UCSD-AML1 (cell line): Measurements from ENCODE around the gene EIF4E1B.

Experiments
- DNase-seq: peaks from one replicate; lab custom pipeline; 2025; ENCODE audit not compliant: unreplicated experiment; lab: John Stamatoyannopoulos, UW

EIF4E1B gene

DNA sequence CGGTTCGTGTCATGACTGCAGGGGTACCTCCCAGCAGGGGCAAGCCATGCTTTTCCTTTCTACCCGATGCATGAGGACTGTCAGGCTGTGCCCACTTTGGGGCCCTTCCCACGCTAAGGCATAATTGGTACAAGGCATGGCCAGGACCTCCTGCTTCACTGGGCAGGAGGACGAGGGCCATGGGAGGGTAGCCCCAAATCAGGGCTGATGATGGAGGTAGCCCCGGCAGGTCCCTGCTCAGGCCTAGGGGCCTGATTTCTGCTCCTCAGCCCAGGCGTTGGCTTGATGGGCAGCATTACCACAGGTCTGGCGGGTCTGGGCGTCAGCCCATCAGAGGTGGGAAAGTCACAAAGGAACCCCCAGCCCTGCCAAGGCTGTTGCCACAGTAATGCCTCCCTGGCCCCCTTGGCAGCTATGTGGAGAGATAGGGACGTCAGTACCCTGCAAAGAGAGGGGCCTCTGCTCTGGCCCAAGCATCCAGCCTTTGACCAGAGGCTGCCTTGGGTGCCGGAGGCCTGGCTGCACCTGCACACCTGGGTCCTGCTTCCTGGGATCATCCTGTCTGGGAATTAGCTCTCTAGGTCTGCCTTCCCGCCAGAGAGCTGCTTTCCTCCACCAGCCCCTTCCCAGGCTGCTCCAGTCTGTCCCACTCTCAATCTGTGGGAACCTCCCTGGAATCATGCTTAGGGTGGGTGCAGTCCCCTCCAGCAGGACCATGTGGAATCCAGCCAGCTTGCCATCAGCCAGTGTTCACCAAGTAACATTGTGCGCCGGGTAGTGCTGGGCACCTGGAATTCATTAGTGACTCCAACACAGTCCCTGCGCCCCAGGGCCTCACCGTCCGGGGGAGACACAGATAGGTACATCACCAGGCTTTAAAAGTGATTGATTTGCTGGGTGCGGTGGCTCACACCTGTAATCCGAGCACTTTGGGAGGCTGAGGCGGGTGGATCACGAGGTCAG, 32.2 kb downstream of the EIF4E1B start:
- DNase-seq = no peak

DNA sequence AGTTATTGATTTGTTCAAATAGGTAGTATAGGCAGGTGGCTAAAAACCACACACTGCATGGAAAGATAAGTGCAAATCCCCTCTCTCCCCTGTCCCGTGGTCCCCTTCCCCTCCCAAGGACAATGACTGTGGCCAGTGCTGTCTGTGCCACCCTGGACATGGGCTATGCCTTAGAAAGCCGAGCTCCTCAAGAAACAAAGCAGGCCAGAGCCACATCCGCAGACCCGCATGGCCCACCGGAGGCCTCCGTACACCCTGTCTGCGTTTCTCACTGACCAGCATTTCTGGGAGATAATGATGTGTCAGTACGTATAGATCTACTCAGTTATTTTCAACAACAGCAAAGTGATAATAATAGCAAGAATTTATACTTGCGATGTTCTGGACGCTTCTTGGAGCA, 33.1 kb downstream of the EIF4E1B start:
- DNase-seq = no peak

DNA sequence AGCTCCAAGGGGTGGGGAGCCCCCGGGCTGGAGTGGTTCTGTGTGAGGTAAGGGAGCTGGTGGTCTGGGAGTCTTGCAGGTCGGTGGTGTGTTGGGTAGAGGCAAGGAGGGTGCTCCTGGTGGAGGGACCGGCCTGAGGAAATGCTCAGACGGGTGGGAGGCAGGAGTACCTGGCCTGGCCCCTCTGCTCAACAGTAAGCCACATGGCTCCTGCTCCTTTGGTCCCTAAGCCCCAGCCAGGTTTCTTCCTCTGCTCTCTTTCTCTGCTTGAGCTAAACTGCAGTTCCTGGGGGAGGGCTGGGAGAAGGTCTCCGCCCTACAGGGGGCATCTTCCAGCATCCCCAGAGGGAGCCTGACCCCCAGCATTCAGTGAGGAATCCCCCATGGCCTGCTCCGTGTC, 34.0 kb downstream of the EIF4E1B start:
- DNase-seq = no peak

DNA sequence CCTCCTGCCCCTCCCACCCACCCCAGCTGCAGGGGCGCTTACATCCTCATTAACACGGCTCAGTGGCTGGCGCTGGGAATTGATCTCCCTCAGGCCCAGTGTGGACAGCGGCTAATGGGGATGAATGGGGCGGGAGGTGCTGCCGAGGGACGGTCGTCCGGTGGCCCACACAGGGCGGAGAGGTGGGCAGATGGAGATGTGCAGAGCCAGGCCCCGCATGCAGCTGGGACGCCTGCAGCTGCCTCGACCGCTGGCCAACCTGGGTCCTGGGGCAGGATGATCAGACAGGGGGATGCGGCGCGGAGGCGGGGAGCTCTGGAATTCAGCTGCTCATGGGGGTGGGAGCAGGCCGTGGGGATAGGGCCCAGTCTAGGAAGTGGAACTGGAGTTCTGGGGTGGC, 34.4 kb downstream of the EIF4E1B start:
- DNase-seq = no peak

DNA sequence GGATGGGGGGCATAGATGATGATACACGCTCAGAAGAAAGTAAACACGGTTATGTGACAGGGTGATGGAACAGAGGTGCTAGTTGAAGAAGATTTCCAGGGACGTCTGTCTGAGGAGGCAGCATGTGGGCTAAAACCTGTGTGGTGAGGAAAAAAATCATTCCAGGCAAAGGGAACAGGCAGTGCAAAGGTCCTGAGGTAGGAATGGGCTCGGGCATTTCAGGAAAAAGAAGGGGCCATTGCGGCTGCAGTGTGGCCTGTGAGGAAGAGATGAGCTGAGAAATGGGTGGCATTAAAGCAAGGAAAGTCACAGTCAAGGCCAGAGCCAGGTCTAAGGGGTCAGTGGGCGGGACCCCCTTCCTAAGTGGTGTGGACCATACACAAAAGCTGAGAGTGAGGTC, 35.0 kb downstream of the EIF4E1B start:
- DNase-seq = no peak

DNA sequence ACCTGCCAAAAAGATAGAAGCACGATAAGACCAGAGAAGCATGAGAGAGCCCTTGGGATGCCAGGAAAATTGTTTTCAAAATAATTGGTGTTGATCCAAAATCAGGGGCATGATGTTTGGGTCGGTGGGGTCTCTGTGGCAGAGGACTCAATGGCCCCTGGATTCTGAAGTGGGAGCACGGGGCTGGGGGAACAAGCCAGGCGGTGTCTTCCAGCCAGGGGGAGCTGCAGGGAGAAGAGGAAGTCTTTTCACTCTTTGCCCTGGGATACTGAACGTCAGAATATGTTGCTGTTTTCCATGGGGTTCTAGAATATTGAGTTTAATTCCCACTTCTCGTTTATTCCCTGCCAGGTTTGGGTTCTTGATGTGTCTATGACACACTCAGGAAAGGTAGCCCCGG, 37.2 kb downstream of the EIF4E1B start:
- DNase-seq = no peak

DNA sequence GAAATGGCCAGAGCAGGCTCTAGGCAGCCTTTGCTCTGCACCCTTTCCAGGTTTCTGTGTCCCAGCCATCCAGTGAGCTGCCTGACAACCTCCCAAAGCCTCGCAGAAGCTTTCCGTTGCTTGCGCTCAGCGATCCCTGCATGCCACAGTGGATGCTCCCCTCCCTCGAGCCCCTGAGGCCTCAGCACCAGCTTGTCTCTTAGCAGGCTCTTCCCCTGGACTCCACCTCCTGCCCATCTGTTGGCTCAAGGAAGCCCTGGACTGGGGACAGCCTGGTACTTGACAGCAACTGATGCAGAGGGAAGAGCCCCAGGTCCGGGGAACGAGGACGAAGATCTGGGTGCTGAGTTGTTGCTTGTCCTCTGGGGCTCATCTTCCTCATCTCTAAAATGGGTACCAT, 40.0 kb downstream of the EIF4E1B start:
- no peak for DNase-seq

DNA sequence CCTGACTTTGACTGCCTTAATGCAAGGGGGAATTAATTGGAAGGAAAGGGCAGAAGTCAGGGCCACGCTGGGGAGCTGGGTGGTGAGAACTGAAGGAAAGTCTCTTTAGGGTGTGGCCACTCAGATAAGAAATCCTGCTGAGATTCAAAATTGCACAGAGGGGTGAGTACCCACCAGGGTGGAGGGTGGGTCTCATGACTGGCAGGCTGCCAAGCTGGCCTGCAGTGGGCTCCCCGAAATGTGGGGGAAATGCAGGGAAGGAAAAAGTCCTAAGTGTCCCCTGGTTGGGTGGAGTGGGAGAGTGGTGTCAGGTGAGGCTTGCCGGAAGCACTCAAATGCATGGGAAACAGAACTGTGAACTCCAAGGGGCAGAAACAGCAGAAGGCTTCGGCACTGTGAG, 40.9 kb downstream of the EIF4E1B start:
- DNase-seq = no peak

DNA sequence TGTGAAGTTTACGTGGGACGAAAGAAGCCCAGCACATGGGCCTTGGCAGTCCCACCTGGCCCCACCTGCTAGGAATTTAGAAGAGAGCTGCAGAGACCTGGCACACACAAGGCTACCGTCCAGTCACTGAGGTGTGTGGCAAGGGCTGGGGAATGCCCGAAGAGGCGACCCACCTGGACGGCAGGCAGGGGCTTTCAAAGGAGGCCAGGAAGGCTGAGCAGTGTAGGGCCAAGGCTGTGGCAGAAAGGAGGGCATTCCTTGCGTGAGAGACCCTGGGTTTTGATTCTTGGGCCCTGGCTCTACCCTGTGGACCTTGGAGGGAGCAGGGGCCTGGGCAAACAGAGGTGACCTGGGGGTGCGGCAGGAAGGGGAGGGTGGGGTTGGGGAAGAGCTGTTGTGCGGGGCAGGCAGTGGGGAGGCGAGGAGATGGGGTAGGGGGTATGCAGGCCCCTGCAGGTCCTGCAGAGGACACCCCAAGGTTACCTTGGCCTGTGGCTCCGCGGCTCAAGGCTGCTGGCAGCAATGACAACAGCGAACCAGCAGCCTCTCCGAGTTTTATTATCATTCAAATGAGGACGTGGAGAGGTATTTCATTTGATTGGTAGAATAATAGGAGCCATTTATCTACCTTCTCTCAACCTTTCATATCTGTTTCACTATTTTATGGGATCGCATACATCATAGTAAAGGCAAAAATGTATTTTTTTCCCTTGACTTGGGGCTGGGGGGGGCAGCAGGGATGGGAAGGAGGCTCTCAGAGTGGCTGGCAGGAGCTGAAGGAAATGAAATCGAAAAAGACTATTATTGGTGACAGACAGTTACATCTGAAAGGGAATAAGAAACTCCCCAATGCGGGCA, 41.6 kb downstream of the EIF4E1B start:
- no peak for DNase-seq

DNA sequence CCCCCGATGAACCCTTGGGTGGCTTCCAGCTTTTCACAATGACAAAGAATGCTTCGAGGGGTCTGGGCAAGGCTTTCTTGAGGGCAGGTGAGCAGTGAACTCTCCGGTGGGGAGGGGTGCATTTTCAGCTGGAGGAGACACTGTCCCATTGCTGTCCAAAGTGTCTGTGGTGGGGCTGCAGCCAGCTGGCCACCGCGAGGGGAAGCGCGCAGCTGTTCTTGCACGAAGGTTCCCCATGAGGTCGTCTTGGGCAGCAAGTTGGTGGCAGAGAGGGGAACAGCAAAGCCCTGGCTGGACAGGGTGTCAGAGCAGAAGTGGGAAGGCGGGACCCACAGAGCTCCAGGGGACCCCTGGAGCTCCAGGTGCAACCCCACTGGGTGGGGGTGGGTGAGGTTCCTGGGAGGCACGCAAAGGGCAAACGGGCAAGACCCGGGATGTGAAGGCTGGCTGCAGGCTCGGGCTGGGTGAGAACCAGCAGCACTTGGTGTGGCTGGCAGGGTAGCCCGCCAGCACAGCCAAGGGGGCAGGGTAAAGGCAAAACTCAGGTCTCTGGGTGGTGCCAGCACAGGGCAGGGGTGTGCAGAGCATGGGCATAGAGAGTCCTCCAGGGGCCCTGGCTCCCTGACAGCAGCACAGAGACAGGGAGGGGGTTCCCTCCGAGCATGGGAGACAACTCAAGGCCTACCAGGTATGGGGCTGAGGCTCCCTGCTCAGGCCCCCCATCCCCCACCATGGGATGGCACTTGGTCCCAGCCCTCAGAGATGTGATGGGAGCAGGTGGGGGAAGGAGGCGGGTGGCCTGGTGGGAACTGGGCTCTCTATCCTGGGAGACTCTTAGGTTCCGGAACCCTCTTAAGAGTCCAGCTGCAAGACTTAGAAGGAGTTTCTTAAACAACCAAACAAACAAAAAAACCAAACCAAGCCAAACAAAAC, 43.4 kb downstream of the EIF4E1B start:
- no peak for DNase-seq

DNA sequence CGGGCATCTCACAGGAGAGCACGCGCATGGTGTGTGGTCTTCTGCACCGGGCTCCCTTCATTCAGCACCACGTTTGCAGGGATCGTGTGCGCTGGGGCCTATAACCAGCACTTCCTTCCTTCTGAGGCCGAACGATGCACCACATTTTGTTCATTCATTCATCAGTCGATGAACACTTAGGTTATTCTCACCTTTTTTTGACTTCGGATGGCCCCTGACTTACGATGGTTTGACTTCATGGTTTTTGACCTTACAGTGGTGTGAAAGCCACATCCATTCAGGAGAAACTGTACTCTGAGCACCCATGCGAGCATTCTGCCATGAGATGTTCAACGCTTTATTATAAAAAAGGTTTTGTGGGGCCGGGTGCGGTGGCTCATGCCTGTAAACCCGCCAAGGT, 44.3 kb downstream of the EIF4E1B start:
- DNase-seq = no peak

DNA sequence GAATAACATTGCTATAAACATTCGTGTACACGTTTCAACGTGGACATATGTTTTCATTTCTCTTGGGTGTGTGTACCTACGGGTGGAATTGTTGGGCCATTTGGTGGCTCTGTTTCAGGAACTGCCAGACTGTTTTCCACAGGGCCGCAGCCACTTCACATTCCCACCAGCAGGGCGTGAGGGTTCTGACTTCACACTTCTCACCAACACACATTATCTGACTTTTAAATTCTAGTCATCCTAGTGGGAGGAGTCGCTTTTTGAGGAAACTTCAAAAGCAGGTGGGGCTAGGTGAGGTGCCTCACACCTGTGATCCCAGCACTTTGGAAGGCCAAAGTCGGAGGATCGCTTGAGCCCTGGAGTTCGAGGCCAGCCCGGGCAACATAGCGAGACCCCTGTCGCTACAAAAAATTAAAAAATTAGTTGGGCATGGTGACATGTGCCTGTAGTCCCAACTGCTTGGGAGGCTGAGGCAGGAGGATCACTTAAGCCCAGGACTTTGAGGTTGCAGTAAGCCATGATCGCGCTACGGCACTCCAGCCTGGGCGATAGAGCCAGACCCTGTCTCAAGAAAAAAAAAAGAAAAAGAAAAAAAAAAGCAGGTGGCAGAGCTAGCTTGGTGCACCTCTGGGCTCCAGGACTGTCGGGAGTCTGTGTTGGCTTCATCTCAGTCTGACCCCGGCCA, 45.3 kb downstream of the EIF4E1B start:
- peak; percentile 18 for DNase-seq

DNA sequence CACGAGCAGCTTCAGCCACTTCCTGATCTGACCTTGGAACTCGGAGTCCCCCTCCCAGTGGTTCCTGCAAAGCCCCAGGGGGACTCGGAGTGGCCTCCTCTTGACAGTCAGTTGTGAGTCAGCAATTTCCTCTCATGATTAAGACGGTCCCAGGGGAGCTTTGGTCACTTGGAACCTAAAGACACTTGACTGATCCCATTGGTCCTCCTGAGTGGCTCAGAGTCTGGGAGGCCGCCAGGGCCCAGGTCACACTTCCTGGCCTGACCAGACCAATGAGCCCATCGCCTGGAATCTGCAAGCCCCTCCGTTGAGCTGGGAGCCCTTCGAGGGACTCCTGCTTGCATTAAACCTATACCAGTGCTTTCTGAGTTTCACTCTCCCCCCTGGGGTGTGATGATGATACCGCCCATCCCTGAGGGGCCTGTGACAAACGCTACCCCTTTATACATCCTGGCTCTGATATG, 45.9 kb downstream of the EIF4E1B start:
- DNase-seq = peak; percentile 48

DNA sequence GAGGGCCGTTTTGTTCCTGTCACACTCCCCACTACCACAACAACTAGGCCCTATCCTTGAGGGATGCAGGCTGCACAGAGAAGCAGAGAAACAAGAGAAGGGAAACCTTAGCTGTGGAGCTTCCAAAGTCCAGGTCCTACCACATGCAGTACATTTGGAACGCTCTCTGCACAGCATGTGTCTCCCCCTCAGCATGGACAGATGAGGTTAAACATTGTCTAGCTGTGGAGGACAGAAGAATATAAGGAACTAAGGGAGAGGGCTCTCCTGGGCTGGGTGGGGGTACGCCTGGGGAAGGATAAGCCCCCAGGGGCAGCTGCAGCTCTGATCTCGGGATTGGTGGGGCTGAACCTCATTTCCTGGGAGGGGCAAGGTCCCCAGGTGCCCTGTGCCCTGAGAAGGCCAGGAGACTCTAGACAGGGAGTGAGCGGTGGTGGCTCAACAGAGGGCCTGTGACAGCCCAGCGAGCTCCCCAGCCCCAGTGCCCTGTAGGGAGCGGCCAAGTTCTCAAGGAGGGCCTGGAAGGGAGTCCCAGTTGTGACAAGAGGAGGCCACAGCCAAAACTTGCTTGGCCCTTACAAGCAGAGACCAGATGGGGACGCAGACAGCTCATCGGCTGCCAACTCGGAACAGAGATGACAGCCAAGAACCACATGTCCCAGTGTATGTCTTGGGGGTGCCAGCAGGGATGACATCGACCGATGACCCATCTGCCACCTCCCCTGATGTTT, 46.9 kb downstream of the EIF4E1B start:
- DNase-seq = no peak

DNA sequence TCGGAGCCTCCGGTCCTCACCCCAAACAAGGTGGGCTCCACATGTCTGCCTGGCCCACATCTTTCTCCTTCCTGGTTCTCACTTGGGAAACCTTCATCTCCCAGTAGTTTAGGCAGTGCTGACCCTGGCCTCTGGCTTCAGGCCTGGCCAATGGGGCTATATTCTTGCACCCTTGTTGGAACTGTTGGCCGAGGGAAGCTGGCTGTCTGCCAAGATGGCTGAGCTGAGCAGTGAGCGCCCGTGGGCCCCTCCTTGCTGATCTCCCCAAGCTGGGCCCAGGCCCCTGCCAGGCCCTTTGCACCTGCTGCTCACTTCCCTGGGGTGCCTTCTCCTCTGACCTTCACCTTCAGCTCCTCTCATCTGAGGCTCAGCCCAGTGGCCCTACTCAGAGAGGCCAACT, 48.1 kb downstream of the EIF4E1B start:
- DNase-seq = no peak

DNA sequence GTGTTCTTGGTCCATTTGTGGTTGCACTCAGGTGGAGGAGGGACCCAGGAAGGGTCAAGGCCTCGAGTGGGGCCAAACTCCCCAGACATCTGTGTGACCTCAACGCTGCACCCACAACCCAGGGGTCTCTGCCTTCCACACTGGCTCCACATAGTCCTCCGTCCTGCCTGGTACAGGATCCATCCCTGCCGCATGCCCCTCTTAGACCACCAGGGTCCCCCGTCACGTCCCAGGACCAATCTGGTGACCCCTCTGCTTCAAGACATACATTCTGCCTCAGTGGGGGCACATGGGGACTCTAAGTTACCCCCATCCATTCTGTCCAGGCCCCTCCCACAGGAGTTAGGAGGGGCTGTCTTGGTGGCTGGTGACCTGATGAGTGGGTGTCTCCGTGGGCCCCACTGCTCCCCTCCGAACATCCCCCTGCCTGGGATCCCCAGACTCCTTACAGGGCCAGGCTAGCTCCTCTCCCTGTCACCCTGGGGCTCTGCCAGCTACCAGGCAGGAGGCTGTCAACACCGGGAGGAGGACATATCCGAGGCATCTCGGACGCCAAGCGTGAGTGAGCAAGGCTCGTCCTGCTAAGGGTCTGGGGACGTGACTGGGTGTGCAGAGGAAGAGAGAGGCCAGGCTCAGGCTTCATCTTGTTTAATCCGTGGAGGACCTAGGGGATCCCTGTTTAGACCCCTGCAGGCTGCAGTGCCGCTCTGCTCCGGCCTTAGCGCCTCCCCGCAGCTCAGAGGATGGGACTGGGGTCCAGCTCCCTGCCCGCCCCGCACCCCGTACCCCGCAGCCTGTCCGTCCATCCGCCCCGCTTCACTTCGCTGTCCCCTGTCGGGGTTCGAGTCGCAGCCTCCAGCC, 49.1 kb downstream of the EIF4E1B start:
- no peak for DNase-seq

DNA sequence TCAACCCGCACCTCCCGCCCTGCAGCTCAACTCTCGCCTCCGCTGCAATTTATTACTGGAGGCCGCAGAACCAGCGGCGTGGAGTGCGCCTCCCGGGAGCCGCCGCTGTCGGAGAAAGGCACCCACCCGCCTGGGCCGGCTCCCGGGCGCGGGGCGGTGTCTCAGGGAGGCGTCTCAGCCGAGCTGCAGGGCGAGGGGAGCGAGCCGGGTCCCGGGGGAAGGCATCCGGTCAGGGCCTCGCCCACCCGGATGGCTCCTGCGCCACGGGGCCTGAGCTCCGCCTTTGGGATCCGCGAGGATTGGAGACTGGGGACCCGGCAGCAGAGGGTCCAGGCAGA, 49.7 kb downstream of the EIF4E1B start:
- DNase-seq = no peak

DNA sequence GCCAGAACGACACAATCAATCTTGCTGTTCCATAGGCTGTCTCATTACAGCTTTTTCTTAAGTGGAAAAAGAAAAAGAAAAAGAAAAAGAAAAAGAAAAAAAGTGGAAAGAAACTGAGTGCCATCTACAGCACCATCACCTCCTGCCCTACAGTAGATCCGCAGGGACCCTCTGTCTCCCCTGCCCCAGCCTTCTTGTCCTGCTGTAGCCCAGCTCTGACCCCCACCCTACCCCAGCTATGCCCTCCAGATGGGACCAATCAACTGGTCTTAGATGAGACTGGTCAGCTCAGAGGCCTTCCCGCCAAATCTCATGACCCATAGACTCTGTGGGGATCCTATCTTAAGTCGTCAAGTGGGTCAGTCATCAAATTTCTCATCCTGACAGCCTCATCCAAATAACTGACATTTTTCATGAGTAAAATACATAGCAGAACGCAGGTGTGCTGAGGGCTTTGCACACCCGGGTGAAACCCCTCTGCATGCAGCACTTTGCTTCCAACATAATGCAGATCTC, 51.6 kb downstream of the EIF4E1B start:
- DNase-seq = no peak

DNA sequence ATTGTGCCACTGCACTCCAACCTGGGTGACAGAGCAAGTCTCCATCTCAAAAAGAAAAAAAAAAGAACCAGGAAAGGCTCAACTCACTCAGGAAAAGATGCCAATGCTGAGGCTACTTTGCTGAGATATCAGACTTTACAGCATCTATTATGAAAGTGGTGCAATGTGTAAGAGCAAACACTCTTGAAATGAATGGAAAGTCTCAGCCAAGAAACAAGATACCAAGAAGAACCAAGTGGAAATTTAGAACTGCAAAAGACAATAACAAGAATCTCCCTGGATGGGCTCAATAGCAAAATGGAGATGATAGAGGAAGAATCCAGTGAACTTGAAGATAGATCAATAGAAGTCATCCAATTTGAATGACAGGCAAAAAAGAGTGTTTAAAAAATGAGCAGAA, 54.5 kb downstream of the EIF4E1B start:
- no peak for DNase-seq
